Stimulated activated CD4-positive, alpha-beta T cell treated with anti-CD3 and anti-CD28 coated beads, Interleukin-2, amount 100 ng/mL, for 24 hours (primary cell): ENCODE results near the gene MINDY3.
"Not testable (repeated sequence)": the region's sequence is repeated elsewhere in the genome, so short reads cannot be mapped to it uniquely, and the experiment has no call there.

Source experiments
- DNase-seq, 2 donors: peaks; one replicate each; pipeline ENCODE4 v3.0.0-alpha.2; 2020

The MINDY3 gene

GRCh38 chr10:15774534-15774933 is 85.8 kb downstream of the MINDY3 start:
- DNase-seq = not testable (repeated sequence)

GRCh38 chr10:15764892-15765454 is 95.3 kb downstream of the MINDY3 start:
- no peak for DNase-seq

GRCh38 chr10:15763006-15763405 is 97.3 kb downstream of the MINDY3 start:
- DNase-seq = no peak

GRCh38 chr10:15762239-15762638 is 98.1 kb downstream of the MINDY3 start:
- DNase-seq = not testable (repeated sequence)

DNA sequence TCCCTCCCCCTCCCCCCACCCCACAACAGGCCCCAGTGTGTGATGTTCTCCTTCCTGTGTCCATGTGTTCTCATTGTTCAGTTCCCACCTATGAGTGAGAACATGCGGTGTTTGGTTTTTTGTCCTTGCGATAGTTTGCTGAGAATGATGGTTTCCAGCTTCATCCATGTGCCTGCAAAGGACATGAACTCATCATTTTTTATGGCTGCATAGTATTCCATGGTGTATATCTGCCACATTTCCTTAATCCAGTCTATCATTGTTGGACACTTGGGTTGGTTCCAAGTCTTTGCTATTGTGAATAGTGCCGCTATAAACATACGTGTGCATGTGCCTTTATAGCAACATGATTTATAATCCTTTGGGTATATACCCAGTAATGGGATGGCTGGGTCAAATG is 99.1 kb downstream of the MINDY3 start:
- not testable (repeated sequence) for DNase-seq

GRCh38 chr10:15760681-15761080 is 99.6 kb downstream of the MINDY3 start:
- no peak for DNase-seq

- DNase-seq = no peak
Observed at GRCh38 chr10:15759265-15759664, 101.0 kb downstream of the MINDY3 start.

GRCh38 chr10:15758618-15759017 is 101.7 kb downstream of the MINDY3 start:
- no peak for DNase-seq

GRCh38 chr10:15754937-15755336 is 105.4 kb downstream of the MINDY3 start:
- no peak for DNase-seq

DNA sequence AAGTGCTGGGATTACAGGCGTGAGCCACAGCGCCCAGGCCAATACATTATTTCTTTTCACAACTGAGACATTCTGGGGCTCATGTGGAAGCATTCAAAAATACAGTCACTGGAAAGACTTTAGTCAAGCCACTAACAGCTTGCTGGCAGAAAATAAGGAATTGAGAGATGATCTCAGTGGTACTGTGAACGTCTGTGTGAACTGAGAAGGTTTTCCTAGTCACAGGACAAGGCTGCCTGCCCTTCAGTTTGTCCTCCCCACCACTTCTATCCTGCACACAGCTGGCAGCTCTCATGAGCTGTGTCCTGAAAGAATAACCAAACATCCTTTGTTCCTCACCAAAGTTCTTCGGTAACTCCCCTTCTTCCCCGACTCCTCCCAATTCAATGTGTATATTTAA is 109.3 kb downstream of the MINDY3 start:
- DNase-seq = no peak

- no peak for DNase-seq
Observed at GRCh38 chr10:15748126-15748525, 112.2 kb downstream of the MINDY3 start.

GRCh38 chr10:15747632-15748031 is 112.7 kb downstream of the MINDY3 start:
- DNase-seq = no peak

DNA sequence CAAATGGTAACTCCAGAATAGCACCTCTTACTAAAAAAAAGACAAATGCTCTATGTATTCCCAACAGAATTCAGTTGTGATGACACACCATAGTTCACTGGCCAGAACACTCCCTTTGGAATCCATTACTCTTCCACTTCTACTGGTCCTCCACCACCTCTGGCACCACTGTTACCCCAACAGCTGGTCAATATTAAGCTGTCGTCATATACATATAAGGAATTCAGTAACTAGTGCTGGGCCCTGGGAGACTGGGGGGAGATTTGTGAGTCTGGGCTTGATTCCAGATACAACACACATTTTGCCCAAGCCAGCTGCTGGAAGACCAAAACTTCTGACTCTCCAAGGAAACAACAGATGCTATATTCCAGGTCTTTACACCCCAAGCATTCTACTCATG is 114.6 kb downstream of the MINDY3 start:
- DNase-seq = no peak

DNA sequence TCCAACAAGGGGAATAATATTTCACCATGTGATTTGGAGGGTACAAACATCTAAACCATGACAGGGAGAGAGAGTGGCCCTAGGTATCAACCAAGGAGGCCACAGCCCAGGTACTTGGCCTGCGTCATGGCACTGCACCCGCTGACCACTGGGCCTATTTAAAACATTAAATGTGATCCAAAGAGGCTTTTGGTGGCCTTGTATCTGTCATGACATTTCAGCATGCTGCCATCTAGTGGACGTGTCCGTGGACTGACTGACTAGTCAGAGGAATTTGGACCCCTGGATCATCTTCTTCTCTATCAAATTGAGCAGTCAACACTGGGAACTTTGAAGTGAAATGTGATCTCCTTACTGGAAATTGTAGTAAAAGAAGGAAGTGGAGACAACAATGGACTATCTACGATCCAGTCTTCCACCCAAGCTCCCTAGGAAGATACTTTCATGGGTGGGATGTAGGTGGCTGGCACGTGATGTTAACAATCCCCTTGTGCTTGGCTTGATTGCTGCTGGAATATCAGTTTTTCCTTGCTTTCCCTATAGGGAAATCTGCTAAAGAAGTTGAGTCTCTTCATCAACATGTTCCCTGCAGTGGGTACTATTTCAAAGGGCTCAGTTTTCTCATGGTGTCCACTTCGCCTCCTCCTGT is 116.0 kb downstream of the MINDY3 start:
- peak; percentile 38 to 55 for DNase-seq

DNA sequence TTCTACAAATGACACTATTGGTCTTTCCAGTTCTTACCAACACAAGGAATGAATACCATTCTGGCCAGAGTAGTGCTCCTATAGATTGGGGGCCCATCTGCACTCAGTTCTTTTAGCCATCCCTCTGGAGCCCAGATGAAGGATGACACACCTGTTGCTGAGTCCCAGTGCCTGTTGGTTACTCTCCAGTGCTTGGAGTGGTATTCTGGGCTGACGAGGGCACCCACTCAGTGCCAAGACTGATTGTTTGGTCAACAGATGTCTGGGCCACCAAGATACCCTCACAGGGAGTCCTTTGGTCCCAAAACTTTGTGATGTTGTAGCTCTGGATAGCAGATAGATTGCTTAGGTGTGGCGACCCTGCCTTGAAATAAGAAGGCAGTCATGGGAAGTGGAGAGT is 116.9 kb downstream of the MINDY3 start:
- no peak for DNase-seq

GRCh38 chr10:15742836-15743235 is 117.5 kb downstream of the MINDY3 start:
- DNase-seq = no peak

DNA sequence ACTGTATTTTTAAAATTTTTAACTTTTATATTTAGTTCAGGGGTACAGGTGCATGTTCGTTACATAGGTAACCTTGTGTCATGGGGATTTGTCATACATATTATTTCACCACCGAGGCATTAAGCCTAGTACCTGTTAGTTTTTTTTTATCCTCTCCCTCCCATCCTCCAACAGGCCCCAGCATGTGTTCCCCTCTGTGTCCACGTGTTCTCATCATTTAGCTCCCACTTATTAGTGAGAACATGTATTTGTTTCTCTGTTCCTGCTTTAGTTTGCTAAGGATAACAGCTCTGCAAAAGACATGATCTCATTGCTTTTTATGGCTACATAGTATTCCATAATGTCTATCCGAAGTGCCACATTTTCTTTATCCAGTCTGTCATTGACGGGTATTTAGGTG is 118.2 kb downstream of the MINDY3 start:
- no peak for DNase-seq

DNA sequence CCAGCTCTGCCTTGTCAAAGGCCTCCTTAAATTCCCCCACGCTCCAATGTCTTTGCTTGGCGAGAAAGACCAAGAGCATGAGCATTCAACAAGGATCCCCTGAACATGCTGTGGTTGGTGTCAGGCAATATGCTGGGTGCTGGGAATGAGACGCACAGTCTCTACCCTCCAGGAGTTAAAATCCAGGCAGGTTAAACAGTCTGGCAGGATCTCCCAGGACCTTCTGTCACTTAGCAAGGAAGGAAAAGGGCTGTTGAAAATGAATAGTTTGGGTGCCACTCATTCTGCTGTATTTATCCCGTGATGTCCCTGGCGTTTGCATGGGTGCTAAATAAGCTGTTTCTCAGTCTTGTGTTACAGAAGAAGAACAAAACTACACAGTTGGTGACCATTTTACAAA is 118.7 kb downstream of the MINDY3 start:
- no peak for DNase-seq

DNA sequence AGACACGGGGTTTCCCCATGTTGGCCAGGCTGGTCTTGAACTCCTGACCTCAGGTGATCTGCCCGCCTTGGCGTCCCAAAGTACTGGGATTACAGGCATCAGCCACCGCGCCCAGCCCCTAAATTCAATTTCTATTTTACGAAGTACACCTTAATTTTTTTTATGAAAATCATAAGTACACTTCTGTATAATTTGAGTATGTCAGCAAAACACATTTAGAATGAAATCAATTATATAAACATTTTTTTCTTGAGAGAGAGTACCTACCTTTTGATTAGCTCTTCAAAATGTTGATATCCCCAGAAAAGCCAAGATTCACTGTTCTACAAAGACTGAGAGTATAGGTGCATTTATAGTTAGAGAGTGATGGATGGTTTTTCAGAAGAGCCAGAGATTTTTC is 120.0 kb downstream of the MINDY3 start:
- DNase-seq = no peak

DNA sequence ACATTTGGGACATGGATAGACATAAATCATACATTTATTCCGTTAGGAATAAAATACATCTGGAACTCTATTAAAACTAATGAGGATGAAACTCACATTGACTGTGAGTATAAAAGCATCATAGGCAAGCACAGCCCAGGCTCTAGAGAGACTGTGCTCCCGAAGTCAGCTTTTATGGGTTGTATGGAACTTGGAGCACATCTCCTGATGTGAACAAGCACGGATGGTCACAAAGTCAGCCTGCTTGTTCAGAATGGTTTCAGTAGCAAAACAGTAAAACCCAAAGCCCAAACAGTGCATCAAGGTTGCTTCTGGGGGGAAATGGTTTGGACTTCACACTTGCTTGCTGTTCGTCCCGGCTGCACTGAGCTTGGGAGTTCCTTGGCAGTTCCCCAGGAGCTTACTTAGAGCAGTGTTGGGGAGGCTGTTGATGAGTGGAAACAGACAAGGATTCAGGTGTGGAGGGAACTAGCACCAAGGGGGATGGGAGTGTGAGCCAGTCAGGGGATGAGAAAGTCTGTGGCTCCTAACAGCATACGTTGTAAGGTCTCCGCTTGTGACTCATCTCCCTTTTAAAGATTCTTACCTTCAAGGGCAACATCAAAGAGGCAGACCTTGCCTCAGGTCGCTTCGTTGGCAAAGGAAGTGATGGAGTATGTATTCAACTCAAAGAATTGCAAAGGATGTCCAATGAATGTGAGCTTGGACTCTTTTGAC is 120.9 kb downstream of the MINDY3 start:
- DNase-seq = no peak

DNA sequence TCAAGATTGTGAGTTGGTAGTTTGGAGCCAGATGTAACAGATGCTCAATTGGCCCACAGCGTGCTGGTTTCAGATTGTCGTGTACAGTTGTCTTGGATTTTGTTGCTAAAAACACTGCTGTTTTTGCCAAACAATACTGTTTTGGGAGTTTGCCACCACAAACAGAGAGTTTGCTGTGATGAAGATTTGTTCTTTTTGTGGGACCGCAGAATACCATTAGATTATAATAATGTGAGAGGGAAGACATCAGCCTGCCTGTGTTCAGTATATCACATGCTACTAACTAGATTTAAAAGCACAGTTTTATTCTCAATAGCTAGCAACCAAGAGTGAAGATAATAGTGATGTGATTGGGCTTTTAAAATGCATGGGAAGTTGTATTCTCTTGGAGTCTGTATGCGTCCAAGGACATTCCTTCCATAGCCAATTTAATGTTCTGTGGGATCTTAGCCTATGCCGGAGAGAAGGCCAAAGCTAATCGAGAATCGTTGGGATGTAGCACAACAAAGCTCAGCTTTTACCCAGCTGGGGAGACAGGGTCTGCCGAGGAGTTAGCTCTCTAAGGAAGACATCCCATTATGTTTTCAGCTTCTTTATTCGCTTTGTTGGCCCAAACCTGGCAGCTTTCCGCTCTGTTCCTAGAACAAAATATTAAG is 121.9 kb downstream of the MINDY3 start:
- DNase-seq = no peak

GRCh38 chr10:15737656-15738055 is 122.7 kb downstream of the MINDY3 start:
- no peak for DNase-seq

GRCh38 chr10:15735763-15736162 is 124.5 kb downstream of the MINDY3 start:
- no peak for DNase-seq

DNA sequence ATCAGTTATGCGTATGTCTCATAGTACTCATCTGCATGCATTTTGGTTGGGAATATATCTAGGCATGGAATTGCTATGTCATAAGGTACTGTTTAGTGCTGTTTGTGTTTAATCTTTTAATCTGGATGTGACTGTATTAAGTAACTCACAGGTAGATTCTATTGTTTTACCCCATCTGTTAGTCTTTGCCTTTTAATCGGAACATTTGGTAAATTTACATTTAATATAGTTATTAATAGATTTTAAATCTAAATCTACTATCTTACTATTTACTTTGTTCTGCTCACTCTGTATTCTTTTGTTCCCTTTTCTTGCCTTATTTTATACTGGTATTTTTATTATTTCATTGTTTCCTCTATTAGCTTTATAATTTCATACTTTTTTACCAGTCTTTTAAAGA is 130.0 kb downstream of the MINDY3 start:
- no peak for DNase-seq
